Stimulated activated CD8-positive, alpha-beta memory T cell treated with anti-CD3 and anti-CD28 coated beads, Interleukin-12 subunit alpha, Interleukin-12 subunit beta, amount 100 ng/mL, for 24 hours (primary cell): ENCODE measurements around the gene ACTA2.

Experiments used
- DNase-seq: peaks from one replicate; pipeline ENCODE4 v3.0.0-alpha.2; 2020; ENCODE audit errors: extremely low read depth

The ACTA2 gene

GRCh38 chr10:88981435-88981834 is 28.9 kb upstream of the ACTA2 start:
- no peak for DNase-seq

- DNase-seq, result no peak
Observed at GRCh38 chr10:88980800-88981199, 28.2 kb upstream of the ACTA2 start.

- no peak for DNase-seq
Observed at GRCh38 chr10:88980247-88980646, 27.7 kb upstream of the ACTA2 start.

- DNase-seq, result no peak
Observed at GRCh38 chr10:88979603-88980002, 27.0 kb upstream of the ACTA2 start.

- DNase-seq, result no peak
Observed at GRCh38 chr10:88979153-88979562, 26.6 kb upstream of the ACTA2 start.

- DNase-seq, result no peak
Observed at GRCh38 chr10:88978463-88978862, 25.9 kb upstream of the ACTA2 start.

GRCh38 chr10:88975377-88975720 is 22.8 kb upstream of the ACTA2 start:
- no peak for DNase-seq

- no peak for DNase-seq
Observed at GRCh38 chr10:88974446-88975376, 22.1 kb upstream of the ACTA2 start.

GRCh38 chr10:88974012-88974411 is 21.4 kb upstream of the ACTA2 start:
- DNase-seq, result no peak

- no peak for DNase-seq
Observed at GRCh38 chr10:88971221-88972061, 18.9 kb upstream of the ACTA2 start.

- no peak for DNase-seq
Observed at GRCh38 chr10:88968391-88968790, 15.8 kb upstream of the ACTA2 start.

GRCh38 chr10:88966797-88967196 is 14.2 kb upstream of the ACTA2 start:
- no peak for DNase-seq

GRCh38 chr10:88964869-88965415 is 12.4 kb upstream of the ACTA2 start:
- DNase-seq, result no peak

- DNase-seq, result no peak
Observed at GRCh38 chr10:88964360-88964759, 11.8 kb upstream of the ACTA2 start.

- DNase-seq, result no peak
Observed at GRCh38 chr10:88963318-88963717, 10.7 kb upstream of the ACTA2 start.

- DNase-seq, result no peak
Observed at GRCh38 chr10:88962336-88962735, 9.8 kb upstream of the ACTA2 start.

GRCh38 chr10:88961266-88961665 is 8.7 kb upstream of the ACTA2 start:
- no peak for DNase-seq

GRCh38 chr10:88960802-88961201 is 8.2 kb upstream of the ACTA2 start:
- DNase-seq, result no peak

GRCh38 chr10:88958721-88959120 is 6.1 kb upstream of the ACTA2 start:
- no peak for DNase-seq

- DNase-seq, result no peak
Observed at GRCh38 chr10:88957381-88957780, 4.8 kb upstream of the ACTA2 start.

- no peak for DNase-seq
Observed at GRCh38 chr10:88954458-88955083, 2.0 kb upstream of the ACTA2 start.

- DNase-seq, result no peak
Observed at GRCh38 chr10:88953662-88954061, 1.1 kb upstream of the ACTA2 start.
